ENCODE measurements around the gene SYTL2.
"Not testable (repeated sequence)": the region's sequence is repeated elsewhere in the genome, so short reads cannot be mapped to it uniquely, and the experiment has no call there.

The SYTL2 gene

DNA sequence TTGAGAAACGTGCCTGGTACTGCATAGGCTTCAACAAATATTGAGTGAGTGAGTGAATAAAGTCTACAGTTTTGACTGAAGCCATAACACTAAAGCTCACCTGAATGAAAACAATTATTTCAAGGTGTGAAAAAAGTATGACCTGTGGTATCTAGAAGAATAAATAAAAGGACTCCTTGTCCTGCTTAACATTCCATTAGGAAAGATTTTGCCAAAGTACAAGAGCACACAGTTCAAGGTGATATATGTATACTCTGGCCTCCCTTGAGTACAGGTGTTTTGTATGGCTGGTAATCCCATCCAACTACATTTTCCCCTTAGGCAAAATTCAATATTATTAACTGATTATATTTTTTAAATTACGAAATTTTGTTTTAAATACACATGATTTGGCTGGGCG, 144.3 kb downstream of the SYTL2 start:
- Mint-ChIP-seq H3K36me3 (ENCODE audit: low read depth) (peaks cover 28% of the 10 kb centered on the region), H3K4me3 (no peak overlapping the region), H3K27ac (no peak overlapping the region), H3K9me3 (no peaks in the 10 kb centered on the region), H3K27me3 (no peaks in the 10 kb centered on the region), H3K4me1 (ENCODE audit: low read depth) (peaks cover 12% of the 10 kb centered on the region)
- no peak for DNase-seq

DNA sequence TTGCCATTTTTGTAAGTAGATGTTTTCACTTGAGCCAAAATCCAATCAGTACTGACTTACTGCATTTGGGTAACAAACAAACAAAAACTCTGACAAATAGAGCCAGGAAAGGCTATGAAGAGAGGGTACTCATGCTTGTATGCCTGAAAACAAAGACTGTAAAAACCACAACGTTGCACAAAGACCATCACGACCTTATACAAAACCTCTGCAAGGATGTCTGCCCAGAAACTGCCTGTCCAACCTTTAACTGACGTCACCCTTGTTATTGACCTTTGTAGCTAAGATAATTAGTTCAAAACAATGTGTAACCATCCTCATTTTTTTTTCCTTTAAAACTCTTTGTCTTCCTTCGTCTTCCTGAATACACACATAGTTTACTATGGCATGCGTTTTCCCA, 145.2 kb downstream of the SYTL2 start:
- H3K27ac Mint-ChIP-seq: peak overlapping the region; percentile 98
- peaks cover 38% of the 10 kb centered on the region for H3K36me3 Mint-ChIP-seq (ENCODE audit: low read depth)
- peaks cover 21% of the 10 kb centered on the region for H3K4me1 Mint-ChIP-seq (ENCODE audit: low read depth)
- H3K9me3 Mint-ChIP-seq: no peaks in the 10 kb centered on the region
- peak overlapping the region; percentile 99 for H3K4me3 Mint-ChIP-seq
- no peak for DNase-seq
- H3K27me3 Mint-ChIP-seq: no peaks in the 10 kb centered on the region

DNA sequence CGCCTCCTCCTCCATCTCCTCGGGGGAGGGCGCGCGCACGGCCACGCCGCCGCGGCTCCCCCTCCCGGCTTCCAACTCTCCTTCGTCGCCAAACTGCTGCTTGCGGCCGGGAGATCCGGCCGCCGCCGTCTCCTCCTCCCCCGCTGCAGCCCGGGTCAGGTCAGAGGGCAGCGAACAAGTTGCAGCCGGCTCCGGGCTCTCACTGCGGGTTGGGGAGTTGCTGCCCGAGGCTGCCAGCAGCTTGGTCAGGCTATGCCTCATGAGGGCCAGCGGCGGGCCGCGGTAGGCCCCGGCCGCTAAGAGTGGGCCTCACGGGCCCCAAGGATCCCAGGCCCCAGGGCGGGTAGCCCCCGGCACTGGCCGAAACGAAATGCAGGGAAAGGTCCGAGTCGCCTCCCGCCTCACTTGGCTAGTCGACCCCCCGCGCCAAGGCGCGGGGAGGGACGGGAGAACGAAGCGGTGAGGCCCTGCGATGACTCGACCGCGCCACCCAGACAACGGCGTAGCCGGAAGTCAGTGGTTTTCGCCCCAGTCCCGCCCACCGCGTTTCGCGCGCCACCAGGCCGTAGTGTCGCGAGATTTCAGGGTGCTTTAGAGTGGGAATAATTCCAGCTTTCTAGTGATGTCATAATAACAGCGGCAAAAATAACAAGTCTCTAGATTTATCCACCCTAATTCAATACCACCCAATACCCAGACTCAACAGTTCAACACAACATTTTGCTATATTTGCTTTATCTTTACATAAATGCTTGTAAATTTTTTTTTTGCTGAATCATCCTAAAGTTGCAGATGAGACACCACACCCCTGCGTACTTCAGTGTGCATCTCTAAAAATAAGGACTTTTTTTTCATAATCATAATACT, 146.1 kb downstream of the SYTL2 start, which contains the start of gene CREBZF:
TSS of gene CREBZF (minus strand) at position 515 of the 867 bp plus-strand sequence. CDS start at position 261, 254 bp downstream.
- H3K4me3 Mint-ChIP-seq: peak within 1 kb of the TSS; percentile 99
- H3K27me3 Mint-ChIP-seq: no peaks in the 10 kb centered on the region
- H3K4me1 Mint-ChIP-seq (ENCODE audit: low read depth): peaks cover 30% of the 10 kb centered on the region
- peak; percentile 96 for DNase-seq
- peak within 1 kb of the TSS; percentile 98 for H3K27ac Mint-ChIP-seq
- H3K36me3 Mint-ChIP-seq (ENCODE audit: low read depth): peaks cover 47% of the 10 kb centered on the region
- no peaks in the 10 kb centered on the region for H3K9me3 Mint-ChIP-seq

DNA sequence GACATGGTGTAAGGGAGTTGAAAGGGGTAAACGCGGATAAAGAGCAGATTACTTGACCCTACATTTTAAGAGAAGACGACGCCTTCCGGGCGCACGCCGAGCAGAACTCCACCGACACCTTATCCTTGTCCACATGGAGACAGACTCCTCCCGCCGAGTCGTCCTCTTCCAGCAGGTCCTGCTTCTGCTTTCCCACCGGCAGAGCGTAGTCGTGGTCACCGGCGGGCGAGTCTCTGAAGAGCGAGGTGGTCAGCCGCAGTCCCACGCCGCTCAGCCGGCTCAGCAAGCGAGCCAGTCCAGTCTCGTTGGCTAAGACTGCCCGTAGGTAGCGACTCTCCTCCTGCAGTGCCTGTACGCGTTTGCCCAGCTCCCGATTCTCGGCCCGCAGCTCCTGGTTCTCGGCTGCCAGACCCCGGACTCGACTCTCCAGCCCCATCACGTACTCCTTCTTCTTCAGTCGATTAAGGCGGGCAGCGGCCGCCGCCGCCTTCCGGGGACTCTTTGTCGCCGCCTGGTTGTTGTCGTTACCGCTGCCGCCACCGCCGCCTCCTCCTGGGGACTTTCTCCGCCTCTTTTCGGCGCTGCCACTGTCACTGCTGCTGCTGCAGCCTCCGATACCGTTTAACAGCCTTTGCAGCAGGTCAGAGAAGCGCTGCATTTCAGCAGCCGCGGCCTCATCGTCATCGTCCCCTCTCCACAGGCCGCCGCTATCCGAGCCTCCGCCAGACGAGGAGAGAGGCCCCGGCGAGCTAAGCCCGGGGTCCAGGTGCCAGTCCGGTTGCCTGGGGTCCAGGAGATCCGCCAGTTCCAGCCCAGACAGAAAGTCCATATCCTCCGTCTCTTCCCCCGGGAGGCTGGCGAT, 147.0 kb downstream of the SYTL2 start:
- peak overlapping the region; percentile 98 for H3K27ac Mint-ChIP-seq
- peaks cover 38% of the 10 kb centered on the region for H3K4me1 Mint-ChIP-seq (ENCODE audit: low read depth)
- H3K9me3 Mint-ChIP-seq: no peaks in the 10 kb centered on the region
- peak; percentile 89 for DNase-seq
- H3K27me3 Mint-ChIP-seq: no peaks in the 10 kb centered on the region
- H3K36me3 Mint-ChIP-seq (ENCODE audit: low read depth): peaks cover 56% of the 10 kb centered on the region
- peak overlapping the region; percentile 99 for H3K4me3 Mint-ChIP-seq

DNA sequence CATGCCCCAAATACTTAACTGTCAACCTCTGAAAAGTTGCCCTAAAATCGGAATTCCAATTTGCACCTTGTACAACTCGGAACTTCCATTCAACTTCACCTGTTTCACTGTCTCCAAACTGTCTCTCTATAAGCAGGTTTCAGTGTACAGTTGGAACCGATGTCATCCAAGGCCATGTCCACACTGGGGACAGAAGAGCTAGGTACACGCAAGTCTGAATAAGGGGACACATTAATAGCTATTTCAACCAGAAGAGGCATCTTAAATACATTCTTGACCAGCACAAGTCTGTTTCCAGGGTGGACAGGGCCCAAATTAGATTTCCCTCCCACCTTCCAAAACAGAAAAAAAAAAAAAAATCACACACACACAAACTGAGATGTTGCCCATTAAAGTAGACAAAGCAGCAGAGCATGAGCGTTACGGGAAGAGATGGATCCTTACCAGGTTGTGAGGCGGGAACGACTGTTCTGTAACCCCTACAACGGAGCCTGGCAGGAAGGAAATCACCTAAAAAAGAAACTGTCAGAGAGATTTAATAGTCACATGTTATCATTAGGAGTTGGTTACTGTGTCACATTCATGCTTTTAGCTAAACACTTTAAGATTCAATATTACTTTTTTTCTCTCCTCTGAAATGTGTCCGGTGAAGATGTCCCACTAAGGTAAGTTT, 147.7 kb downstream of the SYTL2 start:
- DNase-seq: no peak
- peaks cover 63% of the 10 kb centered on the region for H3K36me3 Mint-ChIP-seq (ENCODE audit: low read depth)
- peak overlapping the region; percentile 99 for H3K4me3 Mint-ChIP-seq
- no peaks in the 10 kb centered on the region for H3K27me3 Mint-ChIP-seq
- peak overlapping the region; percentile 98 for H3K27ac Mint-ChIP-seq
- no peaks in the 10 kb centered on the region for H3K9me3 Mint-ChIP-seq
- peaks cover 45% of the 10 kb centered on the region for H3K4me1 Mint-ChIP-seq (ENCODE audit: low read depth)

DNA sequence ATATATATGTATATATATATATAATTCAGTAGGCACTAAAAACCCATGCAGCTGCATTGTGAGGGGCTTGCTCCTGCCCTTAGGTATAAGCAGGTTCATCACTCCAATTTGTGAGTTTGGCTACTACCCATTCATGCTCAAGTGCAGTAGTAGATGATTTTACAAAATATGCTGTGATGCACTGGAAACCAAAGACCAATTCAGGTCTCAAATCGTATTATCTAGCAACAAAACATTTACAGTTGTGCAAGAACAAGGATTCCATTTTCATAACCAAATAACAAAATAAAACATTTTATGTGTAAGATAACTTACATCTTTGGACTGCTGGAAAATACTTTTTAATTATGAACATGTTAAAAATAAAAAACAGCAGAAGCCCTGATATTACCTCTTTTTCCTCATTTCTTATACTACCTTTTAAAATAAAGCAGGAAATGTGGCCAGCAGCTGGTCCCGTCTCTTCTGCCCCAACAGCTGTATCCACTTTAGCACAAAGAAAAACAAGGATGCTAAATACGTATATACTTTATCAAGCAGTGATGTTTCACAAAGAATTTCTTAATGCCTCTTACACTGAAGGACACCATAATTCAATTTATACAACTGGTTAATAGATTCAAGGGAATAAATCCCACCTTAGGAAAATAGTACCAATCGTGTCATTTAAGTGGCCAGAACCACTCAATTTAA, 148.8 kb downstream of the SYTL2 start:
- peaks cover 74% of the 10 kb centered on the region for H3K36me3 Mint-ChIP-seq (ENCODE audit: low read depth)
- H3K4me1 Mint-ChIP-seq (ENCODE audit: low read depth): peaks cover 53% of the 10 kb centered on the region
- peak overlapping the region; percentile 55 for H3K27ac Mint-ChIP-seq
- H3K4me3 Mint-ChIP-seq: peak overlapping the region; percentile 99
- H3K9me3 Mint-ChIP-seq: no peaks in the 10 kb centered on the region
- no peaks in the 10 kb centered on the region for H3K27me3 Mint-ChIP-seq
- no peak for DNase-seq

DNA sequence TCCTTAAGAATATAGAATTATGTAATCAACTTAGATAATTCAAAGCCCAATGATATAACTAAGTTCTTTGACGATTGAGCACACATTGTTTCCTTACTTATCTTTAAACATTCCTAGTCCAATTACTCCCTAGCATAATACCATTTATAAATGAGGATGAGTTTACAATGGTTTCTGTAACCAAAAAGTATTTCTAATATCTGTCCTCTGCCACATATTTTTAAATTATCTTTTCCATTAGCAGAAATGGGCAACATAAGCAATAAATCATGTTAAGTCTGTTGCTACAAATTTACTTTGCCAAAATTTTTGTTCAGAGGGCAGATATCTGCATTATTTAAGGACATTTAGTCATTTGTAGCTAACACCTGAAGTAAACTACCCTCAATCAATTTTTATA, 152.8 kb downstream of the SYTL2 start:
- H3K36me3 Mint-ChIP-seq (ENCODE audit: low read depth): peaks cover 91% of the 10 kb centered on the region
- no peak overlapping the region for H3K4me3 Mint-ChIP-seq
- H3K4me1 Mint-ChIP-seq (ENCODE audit: low read depth): peaks cover 63% of the 10 kb centered on the region
- no peak for DNase-seq
- peak overlapping the region; percentile 33 for H3K27ac Mint-ChIP-seq
- no peaks in the 10 kb centered on the region for H3K9me3 Mint-ChIP-seq
- H3K27me3 Mint-ChIP-seq: no peaks in the 10 kb centered on the region

DNA sequence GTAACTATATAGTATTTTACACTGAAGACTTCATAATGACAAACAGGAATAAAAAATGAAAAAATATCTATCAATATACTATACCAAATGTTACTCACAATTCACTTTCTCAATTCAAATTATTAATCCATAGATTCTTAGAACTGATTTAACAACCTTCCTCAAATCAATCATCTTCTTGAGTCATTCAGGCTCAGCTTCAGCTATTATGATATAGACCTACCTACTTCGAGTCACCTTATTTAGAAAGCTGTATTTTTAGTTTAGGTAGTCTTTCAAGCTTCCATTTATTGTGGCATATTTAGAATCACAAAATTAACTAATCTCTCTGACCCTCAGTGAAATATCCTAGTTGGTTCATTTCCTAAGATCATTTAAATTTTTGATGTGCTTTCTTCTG, 154.2 kb downstream of the SYTL2 start:
- H3K27me3 Mint-ChIP-seq: no peaks in the 10 kb centered on the region
- H3K36me3 Mint-ChIP-seq (ENCODE audit: low read depth): peaks cover 90% of the 10 kb centered on the region
- H3K4me3 Mint-ChIP-seq: no peak overlapping the region
- no peaks in the 10 kb centered on the region for H3K9me3 Mint-ChIP-seq
- peaks cover 70% of the 10 kb centered on the region for H3K4me1 Mint-ChIP-seq (ENCODE audit: low read depth)
- DNase-seq: no peak
- H3K27ac Mint-ChIP-seq: peak overlapping the region; percentile 62

DNA sequence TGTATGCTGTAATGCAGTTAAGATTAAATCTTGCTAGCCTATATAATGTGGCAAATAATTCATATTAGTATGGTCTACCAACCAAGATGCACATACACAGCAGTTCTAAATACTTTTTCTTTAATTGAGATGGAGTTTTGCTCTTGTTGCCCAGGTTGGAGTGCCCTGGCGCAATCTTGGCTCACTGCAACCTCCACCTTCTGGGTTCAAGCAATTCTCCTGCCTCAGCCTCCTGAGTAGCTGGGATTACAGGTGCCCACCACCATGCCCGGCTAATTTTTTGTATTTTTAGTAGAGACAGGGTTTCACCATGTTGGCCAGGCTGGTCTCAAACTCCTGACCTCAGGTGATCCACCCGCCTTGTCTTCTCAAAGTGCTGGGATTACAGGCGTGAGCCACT, 156.6 kb downstream of the SYTL2 start:
- Mint-ChIP-seq H3K4me1 (ENCODE audit: low read depth) (peaks cover 60% of the 10 kb centered on the region), H3K36me3 (ENCODE audit: low read depth) (peaks cover 84% of the 10 kb centered on the region)
- not testable (repeated sequence) for H3K27me3 Mint-ChIP-seq, H3K4me3 Mint-ChIP-seq, H3K27ac Mint-ChIP-seq, DNase-seq, H3K9me3 Mint-ChIP-seq

DNA sequence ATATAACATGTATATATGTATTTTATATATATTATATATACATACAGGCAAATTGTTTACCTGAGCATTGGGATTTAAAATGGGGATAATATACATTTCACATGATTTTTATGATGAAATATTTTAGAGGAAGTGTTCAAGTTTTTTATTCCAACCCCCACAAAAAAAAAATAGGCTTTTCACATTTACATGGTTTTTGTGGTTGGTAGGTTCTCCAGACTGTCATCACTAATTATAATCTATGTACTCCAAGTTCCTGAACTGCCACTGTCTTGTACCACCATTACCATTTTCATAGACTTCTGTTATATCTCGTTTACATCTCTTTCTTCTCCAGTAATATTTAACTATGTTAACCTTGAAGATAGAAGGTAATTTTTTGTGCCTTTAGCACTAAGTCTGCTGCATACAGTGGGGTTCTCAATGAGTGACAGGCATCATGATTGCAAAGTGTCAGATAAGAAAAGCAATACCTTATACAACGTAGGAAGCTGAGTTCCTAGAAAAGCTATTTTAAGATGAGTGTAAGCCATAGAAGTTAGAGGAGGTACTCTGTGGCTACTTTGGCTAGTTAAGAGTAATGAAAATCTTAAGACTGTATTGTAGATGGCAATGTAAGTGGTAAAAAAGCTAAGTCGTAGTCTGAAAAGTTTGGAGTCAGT, 158.0 kb downstream of the SYTL2 start:
- Mint-ChIP-seq H3K4me3 (no peak overlapping the region), H3K9me3 (no peaks in the 10 kb centered on the region), H3K4me1 (ENCODE audit: low read depth) (peaks cover 57% of the 10 kb centered on the region), H3K27me3 (no peaks in the 10 kb centered on the region), H3K36me3 (ENCODE audit: low read depth) (peaks cover 73% of the 10 kb centered on the region), H3K27ac (peak overlapping the region; percentile 82)
- DNase-seq: no peak

DNA sequence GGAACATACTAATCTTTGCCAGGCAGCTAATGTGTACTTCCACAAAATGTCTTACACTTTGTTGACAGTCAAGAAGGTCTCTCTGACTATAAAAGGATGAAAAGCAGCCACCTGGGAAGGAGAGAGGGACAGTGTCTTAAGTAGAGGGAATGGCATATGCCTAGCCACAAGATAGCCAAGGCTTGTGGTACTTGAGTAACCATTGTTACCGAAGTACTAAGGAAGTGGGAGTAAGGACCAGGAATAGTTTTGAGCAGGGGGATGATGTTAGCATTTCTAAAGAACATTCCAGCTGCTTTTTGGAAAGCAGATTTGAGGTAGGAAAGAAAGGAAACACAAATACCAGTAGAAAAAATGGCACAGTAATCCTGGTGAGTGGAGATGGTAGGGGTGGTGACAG, 159.8 kb downstream of the SYTL2 start:
- H3K36me3 Mint-ChIP-seq (ENCODE audit: low read depth): peaks cover 61% of the 10 kb centered on the region
- DNase-seq: no peak
- H3K27me3 Mint-ChIP-seq: no peaks in the 10 kb centered on the region
- H3K4me1 Mint-ChIP-seq (ENCODE audit: low read depth): peaks cover 47% of the 10 kb centered on the region
- H3K9me3 Mint-ChIP-seq: no peaks in the 10 kb centered on the region
- no peak overlapping the region for H3K4me3 Mint-ChIP-seq
- H3K27ac Mint-ChIP-seq: peak overlapping the region; percentile 72

DNA sequence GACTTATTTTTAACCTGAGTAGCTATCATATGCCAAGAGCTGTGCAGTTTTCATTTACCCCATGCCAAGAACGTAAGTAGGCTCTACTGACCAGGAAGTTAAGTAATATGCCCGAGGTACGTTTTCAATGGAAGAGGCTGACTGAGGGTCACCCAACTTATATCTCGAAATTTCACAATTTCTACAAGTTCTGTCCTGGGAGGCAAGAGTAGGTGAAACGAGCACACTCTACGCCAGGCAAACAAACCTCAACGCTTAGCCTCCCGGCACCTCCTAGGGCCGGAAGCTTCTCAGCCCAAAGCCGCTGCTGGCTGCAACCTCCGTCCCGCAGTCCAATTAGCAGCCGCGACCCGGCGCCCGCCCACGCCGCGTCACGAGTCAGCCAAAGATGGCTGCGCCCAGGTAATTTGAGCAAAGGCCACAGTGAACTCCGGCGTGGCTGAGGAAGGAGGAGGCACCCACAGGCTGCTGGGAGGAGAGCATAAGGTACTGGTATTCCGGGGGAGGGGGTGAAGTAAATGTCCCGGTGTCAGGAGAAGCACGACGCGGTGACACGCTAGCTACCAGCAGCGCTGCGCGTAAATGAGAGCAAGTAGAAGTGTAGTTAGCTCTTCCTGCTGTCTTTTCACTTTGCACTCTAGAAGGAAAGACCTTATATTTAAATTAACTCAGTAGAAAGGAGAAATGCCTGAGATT, 163.2 kb downstream of the SYTL2 start, which contains the start of gene TMEM126A:
TSS of gene TMEM126A (plus strand) at position 364 of the 696 bp plus-strand sequence. CDS start 2,289 bp downstream, outside the sequence.
- peaks cover 31% of the 10 kb centered on the region for H3K4me1 Mint-ChIP-seq (ENCODE audit: low read depth)
- H3K4me3 Mint-ChIP-seq: peak within 1 kb of the TSS; percentile 89
- peak; percentile 92 for DNase-seq
- no peaks in the 10 kb centered on the region for H3K9me3 Mint-ChIP-seq
- H3K27me3 Mint-ChIP-seq: peaks cover 13% of the 10 kb centered on the region
- peaks cover 36% of the 10 kb centered on the region for H3K36me3 Mint-ChIP-seq (ENCODE audit: low read depth)
- peak within 1 kb of the TSS; percentile 93 for H3K27ac Mint-ChIP-seq

DNA sequence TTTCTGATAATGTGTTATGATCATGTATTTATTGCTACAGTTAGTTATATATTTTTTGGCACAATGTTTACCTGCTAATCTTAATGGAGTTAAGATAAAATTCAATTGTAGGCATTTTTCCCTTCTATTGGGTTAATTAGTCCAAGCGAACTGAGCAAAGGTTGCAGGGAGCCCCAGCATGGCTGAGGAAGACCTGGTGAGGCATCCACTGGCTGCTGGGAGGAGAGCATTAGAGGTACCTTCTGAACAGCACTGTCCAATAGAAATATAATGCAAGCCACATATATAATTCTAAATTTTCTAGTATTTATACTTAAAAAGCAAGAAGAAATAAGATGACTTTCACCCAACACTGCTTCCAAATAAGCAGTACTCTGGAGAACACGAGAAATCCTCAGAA, 163.9 kb downstream of the SYTL2 start:
- Mint-ChIP-seq H3K36me3 (ENCODE audit: low read depth) (peaks cover 31% of the 10 kb centered on the region), H3K4me3 (peak overlapping the region; percentile 89), H3K4me1 (ENCODE audit: low read depth) (peaks cover 28% of the 10 kb centered on the region), H3K27ac (peak overlapping the region; percentile 93), H3K9me3 (no peaks in the 10 kb centered on the region), H3K27me3 (peaks cover 18% of the 10 kb centered on the region)
- no peak for DNase-seq

All from activated T-cell treated with anti-CD3 and anti-CD28 coated beads, Interleukin-2, amount 50 U/mL, for 24 hours (primary cell).